ENCODE results near the gene PRR18. TPM values are rescaled to one million over a fixed set of nuclear protein-coding genes. Genes with fewer than 3 reads are reported as not detected.
A peak's percentile ranks its signal among the peaks of the same experiment; 100 is the strongest.
"Not testable (repeated sequence)": the region's sequence is repeated elsewhere in the genome, so short reads cannot be mapped to it uniquely, and the experiment has no call there.

The PRR18 gene
- total and polyA plus RNA-seq, 2 donors (not counting 1 experiment from before 2014, with no cell fraction given) = not detected

- Histone ChIP-seq H3K79me2 (ENCODE audit: control insufficient read depth, insufficient read depth, low read length) (peaks cover 8% of the 10 kb centered on the region), H3K4me1 (ENCODE audit: control insufficient read depth, extremely low read depth, insufficient read depth, low read length) (no peaks in the 10 kb centered on the region), H3K4me2 (ENCODE audit: extremely low read depth, insufficient read depth, low read length) (no peak overlapping the region), H3K9ac (ENCODE audit: insufficient read depth, low read length) (no peak overlapping the region), H3K36me3 (ENCODE audit: control insufficient read depth, insufficient read depth, low read length) (no peaks in the 10 kb centered on the region), H3K27ac (ENCODE audit: insufficient read depth, low read length) (no peak overlapping the region), H3K27me3 (ENCODE audit: control insufficient read depth, insufficient read depth, low read length) (no peaks in the 10 kb centered on the region), H3K4me3 (replicated peaks in 1 of 4; ENCODE audit: control extremely low read depth in 1 of 4, insufficient read depth in 1 of 4, low read depth in 3 of 4, low read length in 4 of 4) (no peak overlapping the region), H4K20me1 (ENCODE audit: control insufficient read depth, extremely low read depth, insufficient read depth, low read length) (no peaks in the 10 kb centered on the region), H2AFZ (ENCODE audit: low read length) (no peak overlapping the region), H3K9me3 (ENCODE audit: control insufficient read depth, insufficient read depth, low read depth, low read length) (no peaks in the 10 kb centered on the region)
- TF ChIP-seq EZH2 (IDR thresholded peaks at IDR 0.05; ENCODE audit: low read length, missing control alignments) = no peak
- no peak for TF ChIP-seq CTCF (conservative IDR thresholded peaks at IDR 0.05 in 1 of 2, IDR thresholded peaks at IDR 0.05 in 1 of 2; ENCODE audit: low read depth in 1 of 2, low read length in 2 of 2)
- no peak for DNase-seq (ENCODE audit: low read depth in 2 of 2)
Observed at GRCh38 chr6:166346449-166346848, 38.3 kb upstream of the PRR18 start.

DNA sequence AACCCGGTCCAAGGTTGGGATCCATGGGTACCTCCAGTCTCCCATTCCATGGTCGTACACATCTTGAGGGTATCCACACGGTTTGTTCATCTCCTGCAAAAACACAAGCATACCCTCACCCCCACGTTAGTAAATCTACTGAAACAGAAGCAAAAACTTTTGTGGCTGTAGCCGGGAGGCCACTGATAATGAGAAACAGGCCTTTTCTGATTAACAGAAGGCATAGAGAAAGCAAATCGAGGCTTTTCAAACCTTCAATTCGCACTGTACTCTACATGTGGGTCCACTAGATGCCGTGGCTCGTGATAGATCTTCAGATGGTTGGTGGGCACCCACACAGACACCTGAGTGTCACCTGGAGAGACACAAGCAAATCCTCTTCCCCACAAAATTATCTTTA lies 37.5 kb upstream of the PRR18 start:
- peaks cover 16% of the 10 kb centered on the region for H3K79me2 ChIP-seq (ENCODE audit: control insufficient read depth, insufficient read depth, low read length)
- H2AFZ ChIP-seq (ENCODE audit: low read length); DNase-seq (ENCODE audit: low read depth in 2 of 2); H3K4me3 ChIP-seq (replicated peaks in 1 of 4; ENCODE audit: control extremely low read depth in 1 of 4, insufficient read depth in 1 of 4, low read depth in 3 of 4, low read length in 4 of 4); H3K27me3 ChIP-seq (ENCODE audit: control insufficient read depth, insufficient read depth, low read length); H3K9ac ChIP-seq (ENCODE audit: insufficient read depth, low read length); H3K4me2 ChIP-seq (ENCODE audit: extremely low read depth, insufficient read depth, low read length); H3K27ac ChIP-seq (ENCODE audit: insufficient read depth, low read length); H3K9me3 ChIP-seq (ENCODE audit: control insufficient read depth, insufficient read depth, low read depth, low read length); H3K36me3 ChIP-seq (ENCODE audit: control insufficient read depth, insufficient read depth, low read length); H3K4me1 ChIP-seq (ENCODE audit: control insufficient read depth, extremely low read depth, insufficient read depth, low read length); H4K20me1 ChIP-seq (ENCODE audit: control insufficient read depth, extremely low read depth, insufficient read depth, low read length): not testable (repeated sequence)

GRCh38 chr6:166344921-166345320 lies 36.7 kb upstream of the PRR18 start:
- peaks cover 24% of the 10 kb centered on the region for H3K79me2 ChIP-seq (ENCODE audit: control insufficient read depth, insufficient read depth, low read length)
- not testable (repeated sequence) for H2AFZ ChIP-seq (ENCODE audit: low read length); H3K27ac ChIP-seq (ENCODE audit: insufficient read depth, low read length); H3K4me1 ChIP-seq (ENCODE audit: control insufficient read depth, extremely low read depth, insufficient read depth, low read length); DNase-seq (ENCODE audit: low read depth in 2 of 2); H3K9ac ChIP-seq (ENCODE audit: insufficient read depth, low read length); H3K9me3 ChIP-seq (ENCODE audit: control insufficient read depth, insufficient read depth, low read depth, low read length); H3K36me3 ChIP-seq (ENCODE audit: control insufficient read depth, insufficient read depth, low read length); H4K20me1 ChIP-seq (ENCODE audit: control insufficient read depth, extremely low read depth, insufficient read depth, low read length); H3K4me2 ChIP-seq (ENCODE audit: extremely low read depth, insufficient read depth, low read length); H3K4me3 ChIP-seq (replicated peaks in 1 of 4; ENCODE audit: control extremely low read depth in 1 of 4, insufficient read depth in 1 of 4, low read depth in 3 of 4, low read length in 4 of 4); H3K27me3 ChIP-seq (ENCODE audit: control insufficient read depth, insufficient read depth, low read length)

DNA sequence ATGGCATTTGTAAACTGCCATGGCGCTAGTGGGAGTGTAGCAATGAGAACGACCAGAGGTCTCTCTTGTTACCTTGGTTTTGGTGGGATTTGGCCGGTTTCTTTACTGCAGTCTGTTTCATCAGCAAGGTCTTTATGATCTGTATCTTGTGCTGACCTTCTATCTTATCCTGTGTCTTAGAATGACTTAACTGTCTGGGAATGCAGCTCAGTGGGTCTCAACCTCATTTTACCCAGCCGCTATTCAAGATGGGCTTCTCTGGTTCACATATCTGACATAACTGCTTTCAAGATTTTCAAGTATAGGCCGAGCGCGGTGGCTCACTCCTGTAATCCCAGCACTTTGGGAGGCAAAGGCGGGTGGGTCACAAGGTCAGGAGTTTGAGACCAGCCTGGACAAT lies 36.0 kb upstream of the PRR18 start:
- Histone ChIP-seq H3K9ac (ENCODE audit: insufficient read depth, low read length) (no peak overlapping the region), H3K27me3 (ENCODE audit: control insufficient read depth, insufficient read depth, low read length) (no peaks in the 10 kb centered on the region), H4K20me1 (ENCODE audit: control insufficient read depth, extremely low read depth, insufficient read depth, low read length) (no peaks in the 10 kb centered on the region), H3K4me3 (replicated peaks in 1 of 4; ENCODE audit: control extremely low read depth in 1 of 4, insufficient read depth in 1 of 4, low read depth in 3 of 4, low read length in 4 of 4) (no peak overlapping the region), H3K27ac (ENCODE audit: insufficient read depth, low read length) (no peak overlapping the region), H3K36me3 (ENCODE audit: control insufficient read depth, insufficient read depth, low read length) (no peaks in the 10 kb centered on the region), H2AFZ (ENCODE audit: low read length) (no peak overlapping the region), H3K4me2 (ENCODE audit: extremely low read depth, insufficient read depth, low read length) (no peak overlapping the region), H3K9me3 (ENCODE audit: control insufficient read depth, insufficient read depth, low read depth, low read length) (no peaks in the 10 kb centered on the region), H3K4me1 (ENCODE audit: control insufficient read depth, extremely low read depth, insufficient read depth, low read length) (peaks cover 2% of the 10 kb centered on the region), H3K79me2 (ENCODE audit: control insufficient read depth, insufficient read depth, low read length) (peaks cover 30% of the 10 kb centered on the region)
- DNase-seq (ENCODE audit: low read depth in 2 of 2) = peak in 1 of 2 donors; percentile 62
- TF ChIP-seq EZH2 (IDR thresholded peaks at IDR 0.05; ENCODE audit: low read length, missing control alignments) (no peak), CTCF (conservative IDR thresholded peaks at IDR 0.05 in 1 of 2, IDR thresholded peaks at IDR 0.05 in 1 of 2; ENCODE audit: low read depth in 1 of 2, low read length in 2 of 2) (no peak)

Data from fibroblast of lung (primary cell).